Activated CD8-positive, alpha-beta memory T cell treated with anti-CD3 and anti-CD28 coated beads for 48 hours (primary cell): Measurements from ENCODE around the gene GABRB1.

Experiments
- DNase-seq, 3 experiments: peaks; one replicate each; pipeline ENCODE4 v3.0.0-alpha.2; 2020; ENCODE audit warnings: low read depth in 2 of 3, low spot score in 2 of 3

Gene GABRB1

GRCh38 chr4:47465004-47465403 lies 433.6 kb downstream of the GABRB1 start:
- DNase-seq: no peak

- no peak for DNase-seq
Measured at GRCh38 chr4:47466056-47466785, 434.9 kb downstream of the GABRB1 start.

- no peak for DNase-seq
Measured at GRCh38 chr4:47468706-47469365, 437.5 kb downstream of the GABRB1 start.

GRCh38 chr4:47469951-47470350 lies 438.6 kb downstream of the GABRB1 start:
- DNase-seq: no peak

- no peak for DNase-seq
Measured at GRCh38 chr4:47471064-47471463, 439.7 kb downstream of the GABRB1 start.

- no peak for DNase-seq
Measured at GRCh38 chr4:47471591-47471990, 440.2 kb downstream of the GABRB1 start.

- no peak for DNase-seq
Measured at GRCh38 chr4:47473141-47473750, 441.9 kb downstream of the GABRB1 start.

- DNase-seq: no peak
Measured at GRCh38 chr4:47474799-47475198, 443.4 kb downstream of the GABRB1 start.

GRCh38 chr4:47475411-47475810 lies 444.0 kb downstream of the GABRB1 start:
- DNase-seq: no peak
